NCI-H2107 (cell line): ENCODE results near the gene ZNF618.
"Not testable (repeated sequence)": the region's sequence is repeated elsewhere in the genome, so short reads cannot be mapped to it uniquely, and the experiment has no call there.

Experiments
- DNase-seq: peaks from one replicate; lab custom pipeline; 2025; lab: John Stamatoyannopoulos, UW

Gene ZNF618

GRCh38 chr9:114082763-114083412 lies 206.8 kb downstream of the ZNF618 start:
- DNase-seq = not testable (repeated sequence)

GRCh38 chr9:114083666-114084065 lies 207.6 kb downstream of the ZNF618 start:
- DNase-seq = no peak

- DNase-seq = no peak
Observed at GRCh38 chr9:114084282-114085073, 208.4 kb downstream of the ZNF618 start.

- no peak for DNase-seq
Observed at GRCh38 chr9:114085387-114085789, 209.3 kb downstream of the ZNF618 start.

- no peak for DNase-seq
Observed at GRCh38 chr9:114086009-114086408, 209.9 kb downstream of the ZNF618 start.

- no peak for DNase-seq
Observed at GRCh38 chr9:114086607-114087006, 210.5 kb downstream of the ZNF618 start.

- DNase-seq = no peak
Observed at GRCh38 chr9:114087721-114088120, 211.6 kb downstream of the ZNF618 start.

GRCh38 chr9:114088571-114089170 lies 212.6 kb downstream of the ZNF618 start:
- DNase-seq = no peak

GRCh38 chr9:114089206-114089840 lies 213.2 kb downstream of the ZNF618 start:
- DNase-seq = no peak

GRCh38 chr9:114090798-114091197 lies 214.7 kb downstream of the ZNF618 start:
- no peak for DNase-seq

GRCh38 chr9:114091711-114092110 lies 215.6 kb downstream of the ZNF618 start:
- no peak for DNase-seq

- no peak for DNase-seq
Observed at GRCh38 chr9:114092336-114092735, 216.2 kb downstream of the ZNF618 start.

GRCh38 chr9:114093031-114093471 lies 216.9 kb downstream of the ZNF618 start:
- no peak for DNase-seq

- DNase-seq = no peak
Observed at GRCh38 chr9:114093761-114094505, 217.8 kb downstream of the ZNF618 start.

GRCh38 chr9:114094971-114095370 lies 218.9 kb downstream of the ZNF618 start:
- no peak for DNase-seq

GRCh38 chr9:114096041-114096511 lies 220.0 kb downstream of the ZNF618 start:
- no peak for DNase-seq

GRCh38 chr9:114096866-114097612 lies 220.9 kb downstream of the ZNF618 start:
- DNase-seq = no peak

GRCh38 chr9:114097613-114098020 lies 221.5 kb downstream of the ZNF618 start:
- DNase-seq = no peak

- no peak for DNase-seq
Observed at GRCh38 chr9:114098021-114098935, 222.2 kb downstream of the ZNF618 start.
